Keratinocyte (primary cell): ENCODE results near the gene ATP1B2.

Source experiments
- EZH2 ChIP-seq: IDR thresholded peaks from one replicate; pipeline ENCODE4 v1.6.1; 2012; ENCODE audit warnings: inconsistent platforms, mild to moderate bottlenecking, low read length, moderate library complexity
- TF ChIP-seq, protein P1 (sequence below), 3 experiments: IDR thresholded peaks in 1 of 3; conservative IDR thresholded peaks in 1 of 3; optimal IDR thresholded peaks in 1 of 3; 2 replicates in 2 of 3; 3 replicates in 1 of 3; pipeline versions ENCODE3 to v1.5.1; 2011; ENCODE audit warnings: low read length in 3 of 3, mild to moderate bottlenecking in 3 of 3, moderate library complexity in 2 of 3, control low read depth in 1 of 3, inconsistent platforms in 1 of 3; ENCODE audit not compliant: insufficient read depth in 2 of 3; ENCODE audit errors: extremely low read depth in 1 of 3

- TF ChIP-seq, protein P1, sequence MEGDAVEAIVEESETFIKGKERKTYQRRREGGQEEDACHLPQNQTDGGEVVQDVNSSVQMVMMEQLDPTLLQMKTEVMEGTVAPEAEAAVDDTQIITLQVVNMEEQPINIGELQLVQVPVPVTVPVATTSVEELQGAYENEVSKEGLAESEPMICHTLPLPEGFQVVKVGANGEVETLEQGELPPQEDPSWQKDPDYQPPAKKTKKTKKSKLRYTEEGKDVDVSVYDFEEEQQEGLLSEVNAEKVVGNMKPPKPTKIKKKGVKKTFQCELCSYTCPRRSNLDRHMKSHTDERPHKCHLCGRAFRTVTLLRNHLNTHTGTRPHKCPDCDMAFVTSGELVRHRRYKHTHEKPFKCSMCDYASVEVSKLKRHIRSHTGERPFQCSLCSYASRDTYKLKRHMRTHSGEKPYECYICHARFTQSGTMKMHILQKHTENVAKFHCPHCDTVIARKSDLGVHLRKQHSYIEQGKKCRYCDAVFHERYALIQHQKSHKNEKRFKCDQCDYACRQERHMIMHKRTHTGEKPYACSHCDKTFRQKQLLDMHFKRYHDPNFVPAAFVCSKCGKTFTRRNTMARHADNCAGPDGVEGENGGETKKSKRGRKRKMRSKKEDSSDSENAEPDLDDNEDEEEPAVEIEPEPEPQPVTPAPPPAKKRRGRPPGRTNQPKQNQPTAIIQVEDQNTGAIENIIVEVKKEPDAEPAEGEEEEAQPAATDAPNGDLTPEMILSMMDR (optimal IDR thresholded peaks at IDR 0.05 in 1 of 3, IDR thresholded peaks at IDR 0.05 in 1 of 3, conservative IDR thresholded peaks at IDR 0.05 in 1 of 3; ENCODE audit: extremely low read depth in 1 of 3, insufficient read depth in 2 of 3, low read length in 3 of 3): no peak
- no peak for TF ChIP-seq EZH2
These were observed 4.8 kb downstream of the ATP1B2 start for GRCh38 chr17:7655541-7655840.
